Heart left ventricle (tissue), 13 donors: ENCODE results near the gene MYORG.

Experiments used
- POLR2A ChIP-seq, 2 donors: fragments of 450-650 bp; IDR thresholded peaks; one replicate each; pipeline ENCODE4 v1.6.1; 2017; ENCODE audit warnings: antibody characterized with exemption in 2 of 2, mild to moderate bottlenecking in 2 of 2, moderate library complexity in 2 of 2
- TF ChIP-seq, protein P1 (sequence below), 12 donors: fragments of 200-600 bp; sonication (generic) in 4 of 12; IDR thresholded peaks; one replicate each; pipeline versions ENCODE4 v1.5.0 to v1.8.0; 2018 to 2022; ENCODE audit warnings: antibody characterized with exemption in 12 of 12, mild to moderate bottlenecking in 5 of 12
- donor health status: ischemic (EF 13 %, LVEDD 7.1; RV severe dilation, severe dysfunction).
- donor health status: DM: no; HTN: yes; CAD: no.
- donor health status: DM: no; HTN: no; CAD: no.
- donor health status: ischemic (EF 25% LVEDD 6.9; RV normal size, moderate dysfunction).
- donor health status: ischemic (EF 25% LVEDD 5.7; RV mildly dilated, moderate dysfunction).
- donor health status: ischemic (EF 35%, LVEDD 5.7; RV mildly dilated, moderate dysfunction).
- donor health status: nonischemic (EF 11% LVEDD 7.7; RV severe dilation, severe dysfunction).
- donor health status: DM: yes; HTN: yes; CAD: no.
- donor health status: PGD.
- donor health status: ischemic (EF 29% LVEDD 5.4; RV normal size, mild dysfunction).
- donor health status: nonischemic (EF 23%, LVEDD 6.1; RV moderate dilation, normal function).

DNA sequence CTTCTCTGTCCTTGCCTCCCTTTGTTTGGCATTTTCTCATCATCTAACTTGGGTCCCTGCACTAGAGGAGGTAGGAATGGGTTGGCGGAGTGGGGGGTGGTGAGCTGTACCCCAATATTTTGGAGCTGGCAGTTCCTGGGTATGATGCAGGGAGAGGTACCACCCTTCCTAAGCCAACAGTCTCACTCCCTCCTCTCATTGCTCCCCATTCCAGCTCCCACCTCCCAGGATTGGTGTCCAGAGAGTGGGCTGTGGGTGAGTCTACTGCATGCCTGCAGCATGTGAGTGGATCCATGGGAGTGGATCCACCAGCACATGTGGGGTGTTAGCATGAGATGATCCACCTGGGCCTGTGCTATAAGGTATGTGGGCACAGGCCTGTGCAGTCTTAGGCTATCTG lies 22.2 kb upstream of the MYORG start:
- TF ChIP-seq, protein P1, sequence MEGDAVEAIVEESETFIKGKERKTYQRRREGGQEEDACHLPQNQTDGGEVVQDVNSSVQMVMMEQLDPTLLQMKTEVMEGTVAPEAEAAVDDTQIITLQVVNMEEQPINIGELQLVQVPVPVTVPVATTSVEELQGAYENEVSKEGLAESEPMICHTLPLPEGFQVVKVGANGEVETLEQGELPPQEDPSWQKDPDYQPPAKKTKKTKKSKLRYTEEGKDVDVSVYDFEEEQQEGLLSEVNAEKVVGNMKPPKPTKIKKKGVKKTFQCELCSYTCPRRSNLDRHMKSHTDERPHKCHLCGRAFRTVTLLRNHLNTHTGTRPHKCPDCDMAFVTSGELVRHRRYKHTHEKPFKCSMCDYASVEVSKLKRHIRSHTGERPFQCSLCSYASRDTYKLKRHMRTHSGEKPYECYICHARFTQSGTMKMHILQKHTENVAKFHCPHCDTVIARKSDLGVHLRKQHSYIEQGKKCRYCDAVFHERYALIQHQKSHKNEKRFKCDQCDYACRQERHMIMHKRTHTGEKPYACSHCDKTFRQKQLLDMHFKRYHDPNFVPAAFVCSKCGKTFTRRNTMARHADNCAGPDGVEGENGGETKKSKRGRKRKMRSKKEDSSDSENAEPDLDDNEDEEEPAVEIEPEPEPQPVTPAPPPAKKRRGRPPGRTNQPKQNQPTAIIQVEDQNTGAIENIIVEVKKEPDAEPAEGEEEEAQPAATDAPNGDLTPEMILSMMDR (IDR thresholded peaks at IDR 0.05): no peak
- no peak for TF ChIP-seq POLR2A (IDR thresholded peaks at IDR 0.05)
